Retinal pigment epithelial cell (primary cell): ENCODE results near the gene BRD3OS.
A peak's percentile ranks its signal among the peaks of the same experiment; 100 is the strongest.

Experiments used
- DNase-seq: peaks from one replicate; pipeline ENCODE4 v3.0.0-alpha.2; 2010; ENCODE audit warnings: low read depth
- H3K4me3 ChIP-seq: 2 replicates; pipeline ENCODE4 v1.5.1; 2011; ENCODE audit warnings: mild to moderate bottlenecking, low read length, control low read depth, moderate library complexity
- CTCF ChIP-seq: conservative IDR thresholded peaks from 2 replicates; pipeline ENCODE4 v1.5.1; 2011; ENCODE audit warnings: low read depth, low read length, control low read depth, inconsistent platforms

The BRD3OS gene

GRCh38 chr9:134063088-134063570 lies 37.8 kb downstream of the BRD3OS start:
- DNase-seq: no peak
- TF ChIP-seq CTCF: no peak

GRCh38 chr9:134063571-134064450 lies 38.5 kb downstream of the BRD3OS start:
- no peak for TF ChIP-seq CTCF
- H3K4me3 ChIP-seq: no peak overlapping the region
- no peak for DNase-seq

More at GRCh38 chr9:134063088-134063570, 37.8 kb downstream of the BRD3OS start:
- no peak overlapping the region for H3K4me3 ChIP-seq

GRCh38 chr9:134064711-134065110 lies 39.4 kb downstream of the BRD3OS start:
- no peak for DNase-seq
- H3K4me3 ChIP-seq: no peak overlapping the region
- no peak for TF ChIP-seq CTCF

GRCh38 chr9:134065612-134066419 lies 40.5 kb downstream of the BRD3OS start:
- DNase-seq: no peak
- no peak for TF ChIP-seq CTCF
- H3K4me3 ChIP-seq: peak overlapping the region; percentile 90

GRCh38 chr9:134066526-134066912 lies 41.2 kb downstream of the BRD3OS start:
- peak overlapping the region; percentile 90 for H3K4me3 ChIP-seq
- no peak for DNase-seq
- TF ChIP-seq CTCF: no peak

- peak overlapping the region; percentile 90 for H3K4me3 ChIP-seq
- no peak for DNase-seq
- no peak for TF ChIP-seq CTCF
These were observed 41.9 kb downstream of the BRD3OS start for GRCh38 chr9:134066913-134067851.
